Eye (tissue), 1 donor: ENCODE results near the gene TMEM63C.
"Not testable (repeated sequence)": the region's sequence is repeated elsewhere in the genome, so short reads cannot be mapped to it uniquely, and the experiment has no call there.

Source experiments
- DNase-seq: peaks from one replicate; pipeline ENCODE4 v3.0.0-alpha.2; 2015

TMEM63C gene

GRCh38 chr14:77155083-77155482 lies 26.5 kb upstream of the TMEM63C start:
- DNase-seq: no peak

GRCh38 chr14:77157740-77158139 lies 23.9 kb upstream of the TMEM63C start:
- DNase-seq: peak; percentile 58

- DNase-seq: peak; percentile 89
These were observed 23.3 kb upstream of the TMEM63C start for GRCh38 chr14:77158175-77158881.

GRCh38 chr14:77158882-77159255 lies 22.7 kb upstream of the TMEM63C start:
- no peak for DNase-seq

- DNase-seq: no peak
These were observed 20.6 kb upstream of the TMEM63C start for GRCh38 chr14:77161011-77161410.

GRCh38 chr14:77170045-77170444 lies 11.6 kb upstream of the TMEM63C start:
- DNase-seq: no peak

GRCh38 chr14:77172916-77173315 lies 8.7 kb upstream of the TMEM63C start:
- DNase-seq: no peak

GRCh38 chr14:77173911-77174617 lies 7.5 kb upstream of the TMEM63C start:
- DNase-seq: not testable (repeated sequence)

GRCh38 chr14:77175843-77176242 lies 5.8 kb upstream of the TMEM63C start:
- DNase-seq: no peak

GRCh38 chr14:77177702-77178101 lies 3.9 kb upstream of the TMEM63C start:
- no peak for DNase-seq

- DNase-seq: no peak
These were observed 2.9 kb upstream of the TMEM63C start for GRCh38 chr14:77178656-77179055.

GRCh38 chr14:77180726-77181602 lies 634 bp upstream of the TMEM63C start:
- no peak for DNase-seq

GRCh38 chr14:77183896-77184295 lies 2.3 kb downstream of the TMEM63C start:
- no peak for DNase-seq

GRCh38 chr14:77184396-77185092 lies 2.9 kb downstream of the TMEM63C start:
- no peak for DNase-seq

- no peak for DNase-seq
These were observed 3.5 kb downstream of the TMEM63C start for GRCh38 chr14:77185093-77185465.

GRCh38 chr14:77186911-77187648 lies 5.5 kb downstream of the TMEM63C start:
- peak; percentile 39 for DNase-seq

- DNase-seq: no peak
These were observed 6.0 kb downstream of the TMEM63C start for GRCh38 chr14:77187649-77188012.

- DNase-seq: no peak
These were observed 7.9 kb downstream of the TMEM63C start for GRCh38 chr14:77189479-77189878.

- no peak for DNase-seq
These were observed 9.4 kb downstream of the TMEM63C start for GRCh38 chr14:77190977-77191376.

- no peak for DNase-seq
These were observed 13.1 kb downstream of the TMEM63C start for GRCh38 chr14:77194706-77195105.

GRCh38 chr14:77195766-77196165 lies 14.2 kb downstream of the TMEM63C start:
- DNase-seq: no peak

GRCh38 chr14:77197988-77198387 lies 16.4 kb downstream of the TMEM63C start:
- no peak for DNase-seq
